RWPE2 (cell line): Measurements from ENCODE around the gene ZFR2.
"Not testable (repeated sequence)": the region's sequence is repeated elsewhere in the genome, so short reads cannot be mapped to it uniquely, and the experiment has no call there.

ENCODE experiments used
- ATAC-seq: fragments of 200-7000 bp; cut with Tn5 transposase; 3 replicates; pipeline ENCODE4 v1.9.1; 2021; ENCODE audit warnings: low read depth
- DNase-seq: peaks from one replicate; pipeline ENCODE4 v3.0.0-alpha.2; 2020; ENCODE audit warnings: low spot score
- H3K27ac ChIP-seq: fragments of 450-650 bp; 2 replicates; pipeline ENCODE4 v1.5.1; 2017; ENCODE audit warnings: mild to moderate bottlenecking; ENCODE audit not compliant: poor library complexity, severe bottlenecking
- H3K27me3 ChIP-seq: fragments of 250-450 bp; sonication (Bioruptor Pico); 2 replicates; pipeline ENCODE4 v1.5.1; 2021; ENCODE audit warnings: mild to moderate bottlenecking, moderate library complexity; ENCODE audit not compliant: insufficient read depth, poor library complexity, severe bottlenecking
- H3K36me3 ChIP-seq: fragments of 250-450 bp; sonication (Bioruptor Pico); 2 replicates; pipeline ENCODE4 v1.5.1; 2020; ENCODE audit warnings: low read depth, mild to moderate bottlenecking, moderate library complexity
- H3K4me1 ChIP-seq: fragments of 250-450 bp; sonication (Bioruptor Pico); 2 replicates; pipeline ENCODE4 v1.5.1; 2021; ENCODE audit warnings: mild to moderate bottlenecking, moderate library complexity; ENCODE audit not compliant: insufficient read depth, poor library complexity, severe bottlenecking
- H3K4me3 ChIP-seq: fragments of 250-450 bp; sonication (Bioruptor Pico); 2 replicates; pipeline ENCODE4 v1.5.1; 2021; ENCODE audit warnings: mild to moderate bottlenecking, moderate library complexity; ENCODE audit not compliant: severe bottlenecking
- H3K9me3 ChIP-seq: fragments of 250-450 bp; sonication (Bioruptor Pico); 2 replicates; pipeline ENCODE4 v1.5.1; 2021; ENCODE audit warnings: mild to moderate bottlenecking, moderate library complexity; ENCODE audit not compliant: severe bottlenecking
- TF ChIP-seq, protein P1 (sequence below): fragments of 450-650 bp; IDR thresholded peaks from one replicate; pipeline ENCODE4 v1.5.1; 2017; ENCODE audit warnings: mild to moderate bottlenecking, moderate library complexity; ENCODE audit not compliant: poor library complexity, severe bottlenecking

Gene ZFR2

DNA sequence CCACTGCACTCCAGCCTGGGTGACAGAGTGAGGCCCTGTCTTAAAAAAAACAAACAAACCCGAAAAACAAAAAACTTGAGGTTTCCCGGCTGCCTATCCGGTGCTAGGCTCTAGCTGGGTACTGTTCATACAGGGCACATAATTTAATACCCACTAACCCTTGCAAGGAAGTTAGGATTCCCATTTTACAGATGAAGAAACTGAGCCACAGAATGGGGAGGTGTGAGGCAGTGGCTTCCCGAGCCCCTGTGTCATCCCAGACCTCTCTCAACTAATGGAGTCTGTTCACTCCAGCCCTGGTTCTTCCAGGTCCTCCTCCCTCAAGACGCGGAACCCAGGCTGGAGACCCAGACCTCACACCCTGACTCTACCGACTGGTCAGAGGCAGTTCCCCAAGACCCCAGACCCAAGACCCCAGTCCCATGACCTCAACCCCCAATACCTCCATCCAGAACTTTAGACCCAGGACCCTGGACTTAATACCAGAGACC, 107.9 kb downstream of the ZFR2 start:
- Histone ChIP-seq H3K4me3 (peak overlapping the region; percentile 88), H3K4me1 (no peaks in the 10 kb centered on the region), H3K27me3 (no peaks in the 10 kb centered on the region), H3K9me3 (no peaks in the 10 kb centered on the region), H3K27ac (peak overlapping the region; percentile 14), H3K36me3 (peaks cover 14% of the 10 kb centered on the region)
- ATAC-seq (no peak), DNase-seq (no peak)
- TF ChIP-seq, protein P1, sequence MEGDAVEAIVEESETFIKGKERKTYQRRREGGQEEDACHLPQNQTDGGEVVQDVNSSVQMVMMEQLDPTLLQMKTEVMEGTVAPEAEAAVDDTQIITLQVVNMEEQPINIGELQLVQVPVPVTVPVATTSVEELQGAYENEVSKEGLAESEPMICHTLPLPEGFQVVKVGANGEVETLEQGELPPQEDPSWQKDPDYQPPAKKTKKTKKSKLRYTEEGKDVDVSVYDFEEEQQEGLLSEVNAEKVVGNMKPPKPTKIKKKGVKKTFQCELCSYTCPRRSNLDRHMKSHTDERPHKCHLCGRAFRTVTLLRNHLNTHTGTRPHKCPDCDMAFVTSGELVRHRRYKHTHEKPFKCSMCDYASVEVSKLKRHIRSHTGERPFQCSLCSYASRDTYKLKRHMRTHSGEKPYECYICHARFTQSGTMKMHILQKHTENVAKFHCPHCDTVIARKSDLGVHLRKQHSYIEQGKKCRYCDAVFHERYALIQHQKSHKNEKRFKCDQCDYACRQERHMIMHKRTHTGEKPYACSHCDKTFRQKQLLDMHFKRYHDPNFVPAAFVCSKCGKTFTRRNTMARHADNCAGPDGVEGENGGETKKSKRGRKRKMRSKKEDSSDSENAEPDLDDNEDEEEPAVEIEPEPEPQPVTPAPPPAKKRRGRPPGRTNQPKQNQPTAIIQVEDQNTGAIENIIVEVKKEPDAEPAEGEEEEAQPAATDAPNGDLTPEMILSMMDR: no peak

DNA sequence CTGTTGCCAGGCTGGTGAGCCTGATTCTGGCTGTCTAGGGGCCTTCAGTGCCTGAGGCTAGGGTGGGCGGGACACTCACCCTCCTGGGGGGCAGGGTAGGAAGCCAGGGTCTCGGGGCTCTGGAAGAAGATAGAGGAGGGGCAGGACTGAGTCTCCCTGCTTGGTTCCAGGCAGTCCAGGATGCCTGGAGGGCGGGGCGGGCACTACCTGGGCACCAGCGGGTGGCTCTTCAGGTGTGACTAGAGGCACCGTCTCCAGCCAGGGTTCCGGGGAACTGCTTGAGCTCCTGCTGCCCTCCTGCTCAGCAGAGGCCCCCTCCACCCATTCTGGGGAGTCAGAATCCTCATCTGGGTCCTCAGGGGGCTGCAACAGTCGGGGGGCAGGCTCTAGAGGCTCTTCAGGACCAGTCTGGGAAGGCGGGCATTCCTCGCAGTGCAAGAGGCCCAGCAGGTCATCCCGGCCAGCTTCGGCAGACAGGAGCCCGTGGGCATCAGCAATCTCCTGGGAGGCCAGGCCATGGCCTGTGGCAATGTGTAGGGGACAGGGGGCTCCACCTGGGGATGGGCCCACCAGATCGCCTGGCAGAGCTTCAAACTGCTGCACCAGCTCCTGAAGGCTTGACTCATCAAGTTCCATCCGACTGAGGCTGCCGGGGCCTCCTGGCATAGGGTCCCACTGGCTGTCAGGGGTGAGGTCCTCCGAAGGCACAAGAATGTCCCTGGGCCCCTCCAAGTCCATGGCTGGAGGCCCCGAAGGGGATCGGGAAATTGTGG, 109.2 kb downstream of the ZFR2 start:
- H3K4me3 ChIP-seq: no peak overlapping the region
- H3K27ac ChIP-seq: no peak overlapping the region
- no peak for DNase-seq
- peaks cover 11% of the 10 kb centered on the region for H3K36me3 ChIP-seq
- no peak for ATAC-seq
- no peaks in the 10 kb centered on the region for H3K9me3 ChIP-seq
- no peaks in the 10 kb centered on the region for H3K27me3 ChIP-seq
- TF ChIP-seq, protein P1: no peak
- no peaks in the 10 kb centered on the region for H3K4me1 ChIP-seq

DNA sequence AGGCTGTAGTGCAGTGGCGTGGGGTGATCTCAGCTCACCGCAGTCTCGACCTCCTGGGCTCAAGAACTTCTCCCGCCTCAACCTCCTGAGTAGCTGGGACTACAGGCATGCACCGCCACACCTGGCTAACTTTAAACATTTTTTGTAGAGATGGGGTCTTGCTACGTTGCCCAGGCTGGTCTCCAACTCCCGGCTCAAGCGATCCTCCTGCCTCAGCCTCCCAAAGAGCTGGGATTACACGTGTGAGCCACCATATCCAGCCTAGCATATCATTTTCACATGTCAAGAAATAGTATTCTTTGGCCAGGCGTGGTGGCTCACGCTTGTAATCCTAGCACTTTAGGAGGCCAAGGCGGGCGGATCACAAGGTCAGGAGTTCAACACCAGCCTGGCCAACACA, 110.5 kb downstream of the ZFR2 start:
- not testable (repeated sequence) for H3K27ac ChIP-seq, ATAC-seq, H3K4me3 ChIP-seq, H3K9me3 ChIP-seq, H3K4me1 ChIP-seq, DNase-seq, H3K27me3 ChIP-seq
- H3K36me3 ChIP-seq: peaks cover 11% of the 10 kb centered on the region

DNA sequence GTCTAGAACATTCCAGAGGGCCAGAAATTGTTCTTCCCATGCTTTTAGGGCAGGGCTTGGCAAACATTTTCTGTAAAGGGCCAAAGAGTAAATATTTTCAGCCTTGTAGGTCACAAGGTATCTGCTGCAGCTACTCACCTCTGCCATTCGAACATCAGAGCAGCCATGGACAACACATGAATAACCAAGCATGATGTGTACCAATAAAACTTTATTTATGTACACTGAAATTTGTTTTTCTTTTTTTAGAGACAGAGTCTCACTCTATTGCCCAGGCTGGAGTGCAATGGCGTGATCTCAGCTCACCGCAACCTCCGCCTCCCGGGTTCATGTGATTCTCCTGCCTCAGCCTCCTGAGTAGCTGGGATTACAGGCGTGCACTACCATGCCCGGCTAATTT, 111.1 kb downstream of the ZFR2 start:
- DNase-seq, H3K4me1 ChIP-seq, ATAC-seq, H3K9me3 ChIP-seq, H3K27ac ChIP-seq, H3K4me3 ChIP-seq, H3K27me3 ChIP-seq: not testable (repeated sequence)
- peaks cover 11% of the 10 kb centered on the region for H3K36me3 ChIP-seq
